Ascending aorta (tissue), 2 donors: Measurements from ENCODE around the gene THEM4. TPM values are rescaled to one million over a fixed set of nuclear protein-coding genes. Genes with fewer than 3 reads are reported as not detected.
A peak's percentile ranks its signal among the peaks of the same experiment; 100 is the strongest.

Experiments
- DNase-seq, 2 donors: peaks; one replicate each; pipeline ENCODE4 v3.0.0-alpha.2; 2019; ENCODE audit warnings: low spot score in 2 of 2
- H3K27ac ChIP-seq, 2 donors: fragments of 200-600 bp; sonication (generic); one replicate each; pipeline ENCODE4 v1.5.1; 2016 to 2017; ENCODE audit warnings: mild to moderate bottlenecking in 1 of 2
- H3K27me3 ChIP-seq: fragments of 200-600 bp; sonication (generic); one replicate; pipeline ENCODE4 v1.5.1; 2017
- H3K36me3 ChIP-seq, 2 donors: fragments of 200-600 bp; sonication (generic); one replicate each; pipeline ENCODE4 v1.5.1; 2016
- H3K4me1 ChIP-seq, 2 donors: fragments of 200-600 bp; sonication (generic); one replicate each; pipeline ENCODE4 v1.5.1; 2016 to 2017; ENCODE audit warnings: mild to moderate bottlenecking in 1 of 2
- H3K4me3 ChIP-seq, 2 donors: fragments of 200-600 bp; sonication (generic); one replicate each; pipeline ENCODE4 v1.5.1; 2016 to 2017; ENCODE audit warnings: mild to moderate bottlenecking in 1 of 2
- H3K9me3 ChIP-seq, 2 donors: fragments of 200-600 bp; sonication (generic); one replicate each; pipeline ENCODE4 v1.5.1; 2016
- intact Hi-C: fragments of 100-400 bp; cut with DNase I; formaldehyde crosslinking; loops from one replicate; pipeline ENCODE4 v1.15.1; 2023
- total RNA-seq: library from RNA; depleted of rRNA; stranded (reverse); fragments of >200 nt; gene quantifications from one replicate; pipeline ENCODE4 v1.1.0, GENCODE V29; 2016
- TF ChIP-seq, protein P1 (sequence below), 3 experiments: fragments of 200-600 bp in 2 of 3; fragments of 450-650 bp in 1 of 3; sonication (generic) in 2 of 3; IDR thresholded peaks; one replicate each; pipeline ENCODE4 v1.5.1; 2016 to 2019; ENCODE audit warnings: antibody characterized with exemption in 3 of 3, mild to moderate bottlenecking in 1 of 3, moderate library complexity in 1 of 3

THEM4 gene
- total RNA-seq, 1 donor from 2014 or later = 7.7 TPM

DNA sequence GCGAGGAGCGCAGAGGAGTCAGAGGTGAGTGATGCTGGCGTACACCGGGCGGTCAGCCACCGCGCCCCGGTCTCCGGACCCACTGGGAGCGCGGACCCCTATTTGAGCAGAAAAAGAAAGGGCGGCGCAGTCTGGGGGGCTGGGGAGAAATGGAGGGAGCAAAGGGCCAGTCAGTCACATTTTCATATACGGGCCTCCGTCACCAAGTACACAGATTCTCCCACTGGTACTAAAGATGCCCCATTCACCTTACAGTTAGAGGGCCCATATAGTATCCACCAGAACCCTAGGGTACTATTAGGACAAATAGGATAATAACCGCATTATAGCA is 70.3 kb downstream of the THEM4 start:
- peak overlapping the region; percentile 69 to 74 for H3K4me3 ChIP-seq
- no peak overlapping the region for H3K27ac ChIP-seq
- H3K9me3 ChIP-seq = no peaks in the 10 kb centered on the region
- intact Hi-C loops = no loop called here
- TF ChIP-seq, protein P1, sequence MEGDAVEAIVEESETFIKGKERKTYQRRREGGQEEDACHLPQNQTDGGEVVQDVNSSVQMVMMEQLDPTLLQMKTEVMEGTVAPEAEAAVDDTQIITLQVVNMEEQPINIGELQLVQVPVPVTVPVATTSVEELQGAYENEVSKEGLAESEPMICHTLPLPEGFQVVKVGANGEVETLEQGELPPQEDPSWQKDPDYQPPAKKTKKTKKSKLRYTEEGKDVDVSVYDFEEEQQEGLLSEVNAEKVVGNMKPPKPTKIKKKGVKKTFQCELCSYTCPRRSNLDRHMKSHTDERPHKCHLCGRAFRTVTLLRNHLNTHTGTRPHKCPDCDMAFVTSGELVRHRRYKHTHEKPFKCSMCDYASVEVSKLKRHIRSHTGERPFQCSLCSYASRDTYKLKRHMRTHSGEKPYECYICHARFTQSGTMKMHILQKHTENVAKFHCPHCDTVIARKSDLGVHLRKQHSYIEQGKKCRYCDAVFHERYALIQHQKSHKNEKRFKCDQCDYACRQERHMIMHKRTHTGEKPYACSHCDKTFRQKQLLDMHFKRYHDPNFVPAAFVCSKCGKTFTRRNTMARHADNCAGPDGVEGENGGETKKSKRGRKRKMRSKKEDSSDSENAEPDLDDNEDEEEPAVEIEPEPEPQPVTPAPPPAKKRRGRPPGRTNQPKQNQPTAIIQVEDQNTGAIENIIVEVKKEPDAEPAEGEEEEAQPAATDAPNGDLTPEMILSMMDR (IDR thresholded peaks at IDR 0.05) = no peak
- peaks cover 15% of the 10 kb centered on the region for H3K27me3 ChIP-seq
- H3K4me1 ChIP-seq = peaks cover 8 to 10% of the 10 kb centered on the region in 2 donors
- H3K36me3 ChIP-seq = no peaks in the 10 kb centered on the region
- no peak for DNase-seq

DNA sequence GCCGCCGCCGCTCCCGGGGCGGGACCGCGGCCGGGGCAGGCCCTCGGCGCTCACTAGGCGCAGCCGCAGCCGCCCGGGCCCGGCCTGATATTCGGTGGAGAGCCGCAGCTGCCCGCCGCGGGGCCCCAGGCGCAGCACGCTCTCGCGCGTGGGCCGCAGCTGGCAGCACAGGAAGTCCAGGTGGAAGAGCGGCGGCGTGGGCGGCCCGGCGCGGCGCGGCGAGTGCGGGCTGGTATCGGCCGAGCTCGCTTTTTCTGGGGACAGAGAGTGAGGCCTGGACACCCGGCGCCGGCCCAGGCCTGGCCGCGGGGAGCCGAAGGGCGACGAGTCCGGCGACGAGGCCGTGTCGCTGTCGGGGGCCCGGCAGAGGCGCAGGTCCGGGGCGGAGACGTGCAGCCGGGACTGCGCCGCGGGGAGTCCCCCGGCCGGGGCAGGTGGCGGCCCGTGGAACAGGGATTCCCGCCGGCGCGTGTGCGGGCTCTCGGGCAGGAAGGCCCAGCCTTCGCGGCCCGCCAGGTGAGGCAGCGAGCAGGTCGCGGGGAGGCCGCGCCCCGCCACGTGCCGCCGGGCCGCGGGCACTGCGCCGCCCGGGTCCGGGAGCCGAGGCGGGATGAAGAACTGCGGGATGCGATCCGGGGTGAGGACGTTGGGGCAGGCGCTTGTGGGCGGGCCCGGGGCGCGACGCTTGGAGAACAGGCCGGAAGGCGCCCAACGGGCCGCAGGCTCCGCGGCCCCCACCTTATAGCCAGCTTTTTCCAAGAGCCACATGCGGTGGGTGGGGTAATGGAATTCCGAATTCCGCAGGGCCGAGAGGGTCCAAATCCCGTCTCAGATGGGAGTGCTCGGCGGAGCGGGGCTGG is 70.9 kb downstream of the THEM4 start:
- no peak for DNase-seq
- intact Hi-C loops = no loop called here
- Histone ChIP-seq H3K27ac (no peak overlapping the region), H3K4me3 (peak overlapping the region; percentile 69 to 74), H3K36me3 (no peaks in the 10 kb centered on the region), H3K27me3 (peaks cover 15% of the 10 kb centered on the region), H3K9me3 (no peaks in the 10 kb centered on the region), H3K4me1 (peaks cover 8 to 10% of the 10 kb centered on the region in 2 donors)
- TF ChIP-seq, protein P1 (IDR thresholded peaks at IDR 0.05) = no peak

DNA sequence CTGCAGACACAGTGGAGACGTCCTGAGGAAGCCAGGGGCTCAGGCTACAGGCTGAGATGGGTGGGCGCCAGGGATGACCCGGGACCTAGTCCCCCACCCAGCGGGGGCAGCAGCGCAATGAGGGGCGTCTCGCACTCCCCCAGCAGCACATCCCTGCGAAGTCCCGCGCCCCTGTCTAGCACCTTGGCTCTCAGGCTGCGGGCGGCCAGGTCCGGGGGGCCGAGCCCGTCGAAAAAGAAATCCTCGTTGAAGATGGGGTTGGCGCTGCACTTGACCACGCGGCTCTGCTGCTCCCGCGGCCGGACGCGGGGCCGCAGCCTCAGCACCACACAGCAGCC is 71.5 kb downstream of the THEM4 start:
- Histone ChIP-seq H3K4me1 (peaks cover 8 to 10% of the 10 kb centered on the region in 2 donors), H3K4me3 (peak overlapping the region; percentile 69 to 74), H3K36me3 (no peaks in the 10 kb centered on the region), H3K9me3 (no peaks in the 10 kb centered on the region), H3K27me3 (peaks cover 15% of the 10 kb centered on the region), H3K27ac (no peak overlapping the region)
- intact Hi-C loops = no loop called here
- TF ChIP-seq, protein P1 (IDR thresholded peaks at IDR 0.05) = no peak
- DNase-seq = no peak

DNA sequence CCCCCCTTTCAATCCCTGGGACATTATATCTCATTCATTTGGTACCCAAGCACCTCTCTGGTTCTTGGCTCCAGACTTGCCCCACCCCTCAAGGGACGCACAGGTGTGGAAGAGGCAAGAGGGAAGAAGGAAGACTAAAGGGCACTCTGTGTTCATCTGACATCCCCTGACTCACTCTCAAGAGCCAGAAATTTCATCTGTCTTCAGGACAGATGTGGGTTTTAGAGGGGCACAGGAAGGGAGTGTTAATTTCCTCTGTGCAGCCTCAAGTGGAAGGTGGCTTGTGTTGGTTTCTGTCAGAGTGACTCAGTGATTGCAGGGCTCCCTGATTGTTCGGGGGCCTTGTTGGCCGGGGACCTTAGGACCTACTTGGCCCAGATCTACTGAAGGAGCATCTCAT is 72.1 kb downstream of the THEM4 start:
- H3K36me3 ChIP-seq = no peaks in the 10 kb centered on the region
- H3K4me1 ChIP-seq = peaks cover 8 to 10% of the 10 kb centered on the region in 2 donors
- H3K4me3 ChIP-seq = no peak overlapping the region
- peaks cover 15% of the 10 kb centered on the region for H3K27me3 ChIP-seq
- no peak for DNase-seq
- intact Hi-C loops = no loop called here
- H3K9me3 ChIP-seq = no peaks in the 10 kb centered on the region
- TF ChIP-seq, protein P1 (IDR thresholded peaks at IDR 0.05) = no peak
- no peak overlapping the region for H3K27ac ChIP-seq

DNA sequence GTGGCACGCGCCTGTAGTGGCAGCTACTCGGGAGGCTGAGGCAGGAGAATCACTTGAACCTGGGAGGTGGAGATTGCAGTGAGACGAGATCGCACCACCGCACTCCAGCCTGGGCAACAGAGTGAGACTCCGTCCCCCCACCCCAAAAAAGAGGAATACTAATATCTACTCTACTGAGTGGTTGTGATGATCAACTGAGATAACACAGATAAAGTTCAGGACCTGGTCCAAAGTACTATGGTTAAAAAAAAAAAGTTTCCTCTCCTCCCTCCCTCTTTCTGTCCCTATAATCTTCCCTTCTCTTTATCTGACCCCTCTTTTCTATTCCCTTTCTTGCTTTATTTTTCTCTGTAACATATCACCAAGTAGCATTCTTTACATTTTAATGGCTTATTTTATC is 73.7 kb downstream of the THEM4 start:
- no peaks in the 10 kb centered on the region for H3K36me3 ChIP-seq
- peaks cover 15% of the 10 kb centered on the region for H3K27me3 ChIP-seq
- no peak for DNase-seq
- H3K4me3 ChIP-seq = no peak overlapping the region
- H3K27ac ChIP-seq = no peak overlapping the region
- peaks cover 8 to 10% of the 10 kb centered on the region in 2 donors for H3K4me1 ChIP-seq
- TF ChIP-seq, protein P1 (IDR thresholded peaks at IDR 0.05) = no peak
- intact Hi-C loops = no loop called here
- H3K9me3 ChIP-seq = no peaks in the 10 kb centered on the region
